GM18526 (cell line): ENCODE measurements around the gene PUS10.

Experiments used
- POLR2A ChIP-seq: IDR thresholded peaks from 3 replicates; pipeline ENCODE4 v1.6.1; 2011; ENCODE audit not compliant: insufficient read length; ENCODE audit errors: extremely low read depth

Gene PUS10

DNA sequence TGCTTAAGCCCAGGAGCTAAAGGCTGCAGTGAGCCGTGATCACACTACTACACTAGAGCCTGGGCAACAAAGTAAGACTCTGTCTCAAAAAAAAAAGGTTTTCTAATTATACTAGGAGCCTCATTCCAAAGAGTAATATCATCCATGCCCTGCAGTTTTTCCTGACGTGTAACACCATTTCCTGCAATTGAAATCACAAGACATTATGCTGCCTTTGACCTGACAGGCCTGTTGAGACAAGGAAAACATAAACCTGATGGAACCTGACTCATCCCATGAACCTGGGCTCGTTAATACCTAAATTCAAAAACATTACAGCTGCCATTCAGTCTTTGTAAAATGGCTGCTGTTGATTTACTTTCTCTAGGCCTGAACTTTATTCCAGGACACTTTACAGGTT is 59.3 kb downstream of the PUS10 start:
- TF ChIP-seq POLR2A: no peak

DNA sequence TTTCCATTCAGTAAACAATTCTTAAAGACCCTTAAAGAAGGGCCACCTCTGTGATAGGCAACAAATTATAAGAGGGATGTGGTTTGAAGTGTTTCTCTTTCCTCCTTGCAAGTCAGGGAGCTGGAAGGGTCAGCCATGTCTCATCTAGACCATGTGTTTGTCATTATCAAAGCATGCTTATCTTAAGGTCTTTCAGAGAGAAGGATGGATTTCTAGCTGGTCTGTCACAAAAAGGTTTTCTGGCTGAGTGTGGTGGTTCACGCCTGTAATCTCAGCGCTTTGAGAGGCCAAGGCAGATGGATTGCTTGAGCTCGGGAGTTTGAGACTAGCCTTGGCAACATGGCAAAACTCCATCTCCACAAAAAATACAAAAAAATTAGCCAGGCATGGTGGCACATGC is 59.7 kb downstream of the PUS10 start:
- TF ChIP-seq POLR2A: no peak

- no peak for TF ChIP-seq POLR2A
These were observed 60.4 kb downstream of the PUS10 start for GRCh38 chr2:60957643-60958042.

GRCh38 chr2:60957224-60957623 is 60.8 kb downstream of the PUS10 start:
- no peak for TF ChIP-seq POLR2A

- TF ChIP-seq POLR2A: no peak
These were observed 63.9 kb downstream of the PUS10 start for GRCh38 chr2:60954139-60954538.

DNA sequence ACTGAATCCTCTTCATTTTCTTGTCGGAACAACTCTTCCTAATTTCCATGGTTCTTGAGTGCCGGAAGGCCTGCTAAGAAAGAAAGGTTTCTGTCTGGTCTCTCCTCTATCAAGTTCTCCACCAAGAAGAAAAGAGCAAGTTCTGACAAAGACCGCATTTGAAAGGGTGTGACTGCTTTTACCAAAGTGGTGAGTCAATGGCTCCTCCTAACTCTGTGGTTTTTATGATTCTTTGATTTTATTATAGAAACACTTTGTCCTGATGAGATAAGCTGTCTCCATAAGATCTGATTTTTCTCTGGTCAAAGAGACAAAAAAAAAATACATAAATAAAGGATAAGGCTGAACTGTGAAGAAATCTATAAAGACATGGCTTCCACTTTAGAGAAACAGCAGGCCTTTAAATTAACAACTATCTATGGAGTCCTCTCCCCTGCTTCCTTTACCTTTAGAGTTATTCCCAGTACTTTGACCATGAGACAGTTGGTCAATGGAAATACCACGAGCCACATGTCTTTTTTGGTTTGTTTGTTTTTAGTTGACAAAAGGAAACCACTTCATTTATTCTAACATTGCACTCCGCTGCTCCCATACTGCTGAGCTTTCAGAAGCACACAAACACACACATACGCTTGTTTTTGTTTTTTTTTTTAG is 69.0 kb downstream of the PUS10 start:
- TF ChIP-seq POLR2A: no peak

DNA sequence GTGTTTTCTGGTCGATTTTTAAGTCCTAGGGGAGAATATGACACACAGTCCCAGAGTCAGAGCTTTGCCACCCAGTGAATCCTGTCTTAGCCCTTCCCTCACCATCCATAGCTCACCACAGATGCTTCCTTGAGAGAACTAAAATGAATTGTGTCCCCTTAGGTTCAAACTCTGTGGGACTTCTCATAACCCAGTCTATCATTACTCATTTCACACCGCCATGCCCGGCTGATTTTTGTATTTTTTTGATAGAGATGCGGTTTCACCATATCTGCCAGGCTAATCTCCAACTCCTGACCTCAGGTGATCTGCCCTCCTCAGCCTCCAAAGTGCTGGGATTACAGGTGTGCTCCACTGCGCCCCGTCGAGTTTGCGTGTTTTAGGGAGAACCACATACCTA is 69.9 kb downstream of the PUS10 start:
- TF ChIP-seq POLR2A: no peak

DNA sequence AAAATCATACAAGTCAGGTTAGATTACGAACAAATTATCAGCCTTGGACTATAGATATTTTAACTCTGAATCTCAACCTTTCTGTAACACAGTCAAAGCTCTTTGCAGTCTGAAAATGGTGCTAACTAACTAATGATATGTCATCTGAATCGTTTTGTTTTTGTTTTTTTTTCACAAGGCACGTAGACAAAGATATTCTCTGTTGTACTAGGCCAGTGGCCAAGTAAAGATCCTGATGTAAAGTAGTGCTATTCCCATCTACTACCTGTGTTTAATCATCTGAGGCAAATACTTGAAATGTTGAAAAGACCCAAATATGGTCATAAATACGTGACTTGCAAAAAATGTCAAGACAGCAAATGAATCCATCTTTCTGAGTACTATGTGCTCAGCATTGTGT is 71.0 kb downstream of the PUS10 start:
- no peak for TF ChIP-seq POLR2A

DNA sequence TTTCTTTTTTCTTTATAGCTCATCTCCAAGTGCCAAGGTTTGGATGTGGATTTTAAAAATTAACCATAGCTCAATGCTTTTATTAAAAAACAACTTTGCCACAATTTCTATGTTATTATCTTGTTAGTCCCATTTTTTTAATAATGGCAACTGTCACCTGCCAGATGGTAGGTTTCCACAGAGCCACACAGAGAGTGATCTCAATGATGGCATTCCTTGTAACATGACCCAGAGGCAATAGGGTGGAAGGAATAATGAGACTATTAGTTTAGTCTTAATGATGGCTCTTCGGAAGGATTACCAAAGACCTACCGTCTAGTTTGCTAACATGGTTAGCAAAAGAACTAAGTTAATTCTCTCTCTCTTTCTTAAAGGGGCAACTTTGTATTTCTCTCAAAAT is 72.7 kb downstream of the PUS10 start:
- TF ChIP-seq POLR2A: no peak

DNA sequence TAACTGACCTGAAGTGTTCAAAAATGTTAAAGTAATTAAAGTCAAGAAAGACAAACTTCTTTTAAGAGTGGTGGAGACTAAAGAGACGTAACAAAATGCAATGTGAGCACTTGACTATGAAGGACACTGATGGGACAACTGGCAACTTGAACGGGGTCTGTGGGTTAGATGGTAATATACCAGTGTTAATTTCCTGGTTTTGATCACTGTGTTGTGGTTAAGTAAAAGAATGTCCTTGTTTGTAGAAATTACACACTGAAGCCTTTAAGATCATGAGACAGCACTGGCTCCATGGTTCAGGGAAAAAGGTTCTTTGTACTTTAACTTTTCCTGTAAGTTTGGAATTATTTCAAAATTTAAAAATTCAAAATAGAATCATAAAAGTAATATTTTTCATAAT is 78.4 kb downstream of the PUS10 start:
- no peak for TF ChIP-seq POLR2A

GRCh38 chr2:60938301-60938700 is 79.8 kb downstream of the PUS10 start:
- no peak for TF ChIP-seq POLR2A

DNA sequence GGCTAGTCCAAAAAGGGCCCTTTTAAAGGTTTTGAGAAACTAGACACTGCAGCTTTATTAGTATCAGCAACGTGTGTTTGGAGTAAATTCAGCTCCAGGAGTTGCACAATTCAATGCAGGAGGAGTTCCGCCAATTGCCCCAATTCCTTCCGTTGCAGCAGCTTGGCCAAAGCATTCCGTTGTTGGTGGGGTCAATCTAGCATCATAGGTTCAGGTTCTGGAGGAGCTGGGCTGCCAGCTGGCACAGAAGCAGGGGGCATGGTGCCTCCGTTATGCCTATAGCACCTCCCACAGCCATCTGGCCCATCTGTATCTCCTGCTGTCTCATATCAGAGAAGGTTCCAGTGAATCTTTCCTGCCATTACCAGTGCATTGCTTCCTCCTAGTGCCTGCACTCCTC is 81.3 kb downstream of the PUS10 start:
- TF ChIP-seq POLR2A: no peak

DNA sequence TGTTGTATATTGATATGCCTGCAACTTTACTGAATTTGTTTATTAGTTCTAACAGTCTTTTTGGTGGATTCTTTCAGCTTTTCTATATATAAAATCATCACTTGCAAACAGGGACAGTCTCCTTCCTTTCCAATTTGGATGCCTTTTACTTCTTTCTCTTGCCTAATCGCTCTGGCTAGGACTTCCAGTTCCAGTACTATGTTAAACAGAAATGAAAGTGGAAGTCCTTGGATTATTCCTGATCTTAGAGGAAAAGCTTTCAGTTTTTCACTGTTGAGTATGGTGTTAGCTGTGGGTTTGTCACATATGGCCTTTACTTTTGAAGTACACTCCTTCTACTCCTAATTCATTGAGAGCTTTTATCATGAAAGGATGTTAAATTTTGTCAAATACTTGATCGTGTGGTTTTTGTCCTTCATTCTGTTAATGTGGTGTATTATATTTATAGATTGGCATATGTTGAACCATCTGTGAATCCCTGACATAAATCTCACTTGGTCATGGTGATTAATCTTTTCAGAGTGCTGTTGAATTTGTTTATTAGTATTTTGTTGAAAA is 83.8 kb downstream of the PUS10 start:
- TF ChIP-seq POLR2A: no peak

GRCh38 chr2:60932954-60933353 is 85.1 kb downstream of the PUS10 start:
- no peak for TF ChIP-seq POLR2A

GRCh38 chr2:60926741-60927552 is 91.1 kb downstream of the PUS10 start:
- TF ChIP-seq POLR2A: no peak

- TF ChIP-seq POLR2A: no peak
These were observed 91.9 kb downstream of the PUS10 start for GRCh38 chr2:60925994-60926740.

GRCh38 chr2:60907329-60907728 is 110.7 kb downstream of the PUS10 start:
- no peak for TF ChIP-seq POLR2A
